Lower leg skin (tissue), 4 donors: ENCODE results near the gene HOXD13. TPM values are rescaled to one million over a fixed set of nuclear protein-coding genes. Genes with fewer than 3 reads are reported as not detected.

Experiments used
- DNase-seq, 2 donors: peaks; one replicate each; pipeline ENCODE4 v3.0.0-alpha.2; 2019; ENCODE audit warnings: low spot score in 2 of 2
- H3K4me3 ChIP-seq: fragments of 200-600 bp; sonication (generic); 2 replicates; pipeline ENCODE4 v1.5.1; 2017; ENCODE audit warnings: mild to moderate bottlenecking, low read depth; ENCODE audit not compliant: poor library complexity, severe bottlenecking
- POLR2A ChIP-seq, 2 donors: fragments of 450-650 bp; IDR thresholded peaks; one replicate each; pipeline ENCODE4 v1.6.1; 2016 to 2017; ENCODE audit warnings: antibody characterized with exemption in 2 of 2, mild to moderate bottlenecking in 1 of 2, moderate library complexity in 1 of 2
- WGBS, 2 donors: methylation state at CpG; one replicate each; pipeline ENCODE4 v1.1.5; 2018; 5-methylcytosine and 5-hydroxymethylcytosine counted together
- intact Hi-C: fragments of 100-400 bp; cut with DNase I; formaldehyde crosslinking; loops from one replicate; pipeline ENCODE4 v1.15.0; 2023; ENCODE audit warnings: low total_unique reads
- total RNA-seq, 4 donors: library from RNA; depleted of rRNA; stranded (reverse); fragments of >200 nt; gene quantifications; one replicate each; pipeline ENCODE4 v1.1.0, GENCODE V29; 2016
- TF ChIP-seq, protein P1 (sequence below), 3 donors: fragments of 450-650 bp; IDR thresholded peaks; one replicate each; pipeline ENCODE4 v1.5.1; 2016; ENCODE audit warnings: antibody characterized with exemption in 3 of 3, mild to moderate bottlenecking in 3 of 3, moderate library complexity in 2 of 3

HOXD13 gene
- total RNA-seq: under 1 TPM in 1 of 4 donors, not detected in 3; 0.10 TPM

DNA sequence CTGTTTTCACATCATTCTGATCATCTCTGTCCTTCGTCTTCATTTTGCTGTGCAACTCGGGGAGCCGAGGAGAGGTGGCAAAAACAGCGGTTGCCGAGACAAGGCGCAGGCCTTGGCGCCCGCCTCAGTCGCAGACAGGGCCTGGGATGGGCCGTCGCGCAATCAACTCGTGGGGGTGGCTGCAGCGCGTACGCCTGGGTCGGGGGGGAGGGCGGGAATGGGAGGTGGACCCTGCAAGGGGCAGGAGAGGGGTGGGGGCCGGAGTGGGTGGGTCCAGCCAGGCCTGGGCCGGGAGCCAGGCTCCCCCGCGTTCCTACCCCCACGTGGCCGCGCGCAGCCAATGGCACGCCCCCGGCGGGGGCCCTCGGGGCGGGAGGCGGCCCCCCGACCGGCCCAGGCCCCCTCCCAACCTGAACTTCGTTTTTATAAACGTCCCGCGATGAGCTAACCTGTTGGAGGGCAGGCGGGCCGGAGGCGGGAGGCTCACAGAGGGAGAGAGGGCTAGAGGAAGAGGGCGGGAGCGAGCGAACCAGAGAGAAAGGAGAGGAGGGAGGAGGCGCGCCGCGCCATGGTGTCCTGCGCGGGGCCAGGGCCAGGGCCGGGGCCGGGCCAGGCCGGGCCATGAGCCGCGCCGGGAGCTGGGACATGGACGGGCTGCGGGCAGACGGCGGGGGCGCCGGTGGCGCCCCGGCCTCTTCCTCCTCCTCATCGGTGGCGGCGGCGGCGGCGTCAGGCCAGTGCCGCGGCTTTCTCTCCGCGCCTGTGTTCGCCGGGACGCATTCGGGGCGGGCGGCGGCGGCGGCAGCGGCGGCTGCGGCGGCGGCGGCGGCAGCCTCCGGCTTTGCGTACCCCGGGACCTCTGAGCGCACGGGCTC lies at the start of gene HOXD13:
Gene HOXD13, plus strand, starts transcription at position 452 of the 875 bp plus-strand sequence. Its CDS starts 170 bp downstream, at position 622.
- TF ChIP-seq, protein P1, sequence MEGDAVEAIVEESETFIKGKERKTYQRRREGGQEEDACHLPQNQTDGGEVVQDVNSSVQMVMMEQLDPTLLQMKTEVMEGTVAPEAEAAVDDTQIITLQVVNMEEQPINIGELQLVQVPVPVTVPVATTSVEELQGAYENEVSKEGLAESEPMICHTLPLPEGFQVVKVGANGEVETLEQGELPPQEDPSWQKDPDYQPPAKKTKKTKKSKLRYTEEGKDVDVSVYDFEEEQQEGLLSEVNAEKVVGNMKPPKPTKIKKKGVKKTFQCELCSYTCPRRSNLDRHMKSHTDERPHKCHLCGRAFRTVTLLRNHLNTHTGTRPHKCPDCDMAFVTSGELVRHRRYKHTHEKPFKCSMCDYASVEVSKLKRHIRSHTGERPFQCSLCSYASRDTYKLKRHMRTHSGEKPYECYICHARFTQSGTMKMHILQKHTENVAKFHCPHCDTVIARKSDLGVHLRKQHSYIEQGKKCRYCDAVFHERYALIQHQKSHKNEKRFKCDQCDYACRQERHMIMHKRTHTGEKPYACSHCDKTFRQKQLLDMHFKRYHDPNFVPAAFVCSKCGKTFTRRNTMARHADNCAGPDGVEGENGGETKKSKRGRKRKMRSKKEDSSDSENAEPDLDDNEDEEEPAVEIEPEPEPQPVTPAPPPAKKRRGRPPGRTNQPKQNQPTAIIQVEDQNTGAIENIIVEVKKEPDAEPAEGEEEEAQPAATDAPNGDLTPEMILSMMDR (IDR thresholded peaks at IDR 0.05): no peak
- no peak for TF ChIP-seq POLR2A (IDR thresholded peaks at IDR 0.05)
- 1 to 5% methylated on average over 53 to 77 of the region's 95 CpGs for WGBS, 2 donors
- intact Hi-C loops: no loop called here
- DNase-seq: peak in 1 of 2 donors; percentile 84
- H3K4me3 ChIP-seq: no peak within 1 kb of the TSS

DNA sequence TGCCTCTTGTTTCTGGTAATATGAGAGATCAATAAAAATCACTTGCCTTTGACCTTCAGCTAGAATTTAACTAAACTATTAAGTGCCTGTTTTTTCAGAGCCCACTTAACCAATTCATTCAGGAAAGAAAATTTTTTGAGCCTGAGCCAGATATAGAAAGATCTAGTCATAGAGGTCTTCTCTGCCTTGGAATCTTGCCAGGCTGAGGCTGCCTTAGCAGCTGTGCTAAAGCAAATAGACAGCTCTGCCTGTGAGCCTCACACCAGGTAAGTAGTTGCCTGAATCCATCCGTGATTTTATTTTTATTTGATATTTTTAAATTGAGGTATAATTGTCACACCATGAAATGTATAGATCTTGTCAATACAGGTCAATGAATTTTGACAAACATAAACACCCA lies 36.1 kb upstream of the HOXD13 start:
- WGBS, 2 donors: 25 to 28% methylated on average over 1 of the region's 1 CpG
- H3K4me3 ChIP-seq: no peak overlapping the region
- no peak for DNase-seq
- TF ChIP-seq, protein P1 (IDR thresholded peaks at IDR 0.05): no peak
- TF ChIP-seq POLR2A (IDR thresholded peaks at IDR 0.05): no peak
- intact Hi-C loops: no loop called here

DNA sequence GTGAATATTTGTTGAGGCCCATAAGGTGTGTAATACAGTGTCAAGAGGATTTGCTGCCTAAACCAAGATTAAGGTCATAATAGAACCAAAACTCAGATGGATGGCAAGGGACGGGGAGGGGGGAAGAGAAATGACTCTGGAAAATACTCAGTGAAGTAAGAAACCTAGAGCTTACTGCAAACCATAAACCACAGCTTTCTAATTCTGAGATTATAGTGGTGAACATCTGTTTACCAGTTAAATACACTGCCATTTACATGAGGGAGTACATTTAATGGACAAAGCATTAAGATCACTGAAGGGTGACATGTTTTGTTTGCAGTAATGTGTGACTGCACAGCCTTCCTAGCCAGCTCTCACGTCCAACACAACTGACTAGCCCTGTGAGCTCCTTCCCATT lies 28.6 kb upstream of the HOXD13 start:
- 53 to 58% methylated on average over 2 of the region's 2 CpGs for WGBS, 2 donors
- no peak overlapping the region for H3K4me3 ChIP-seq
- TF ChIP-seq, protein P1 (IDR thresholded peaks at IDR 0.05): no peak
- no peak for TF ChIP-seq POLR2A (IDR thresholded peaks at IDR 0.05)
- intact Hi-C loops: no loop called here
- DNase-seq: no peak

DNA sequence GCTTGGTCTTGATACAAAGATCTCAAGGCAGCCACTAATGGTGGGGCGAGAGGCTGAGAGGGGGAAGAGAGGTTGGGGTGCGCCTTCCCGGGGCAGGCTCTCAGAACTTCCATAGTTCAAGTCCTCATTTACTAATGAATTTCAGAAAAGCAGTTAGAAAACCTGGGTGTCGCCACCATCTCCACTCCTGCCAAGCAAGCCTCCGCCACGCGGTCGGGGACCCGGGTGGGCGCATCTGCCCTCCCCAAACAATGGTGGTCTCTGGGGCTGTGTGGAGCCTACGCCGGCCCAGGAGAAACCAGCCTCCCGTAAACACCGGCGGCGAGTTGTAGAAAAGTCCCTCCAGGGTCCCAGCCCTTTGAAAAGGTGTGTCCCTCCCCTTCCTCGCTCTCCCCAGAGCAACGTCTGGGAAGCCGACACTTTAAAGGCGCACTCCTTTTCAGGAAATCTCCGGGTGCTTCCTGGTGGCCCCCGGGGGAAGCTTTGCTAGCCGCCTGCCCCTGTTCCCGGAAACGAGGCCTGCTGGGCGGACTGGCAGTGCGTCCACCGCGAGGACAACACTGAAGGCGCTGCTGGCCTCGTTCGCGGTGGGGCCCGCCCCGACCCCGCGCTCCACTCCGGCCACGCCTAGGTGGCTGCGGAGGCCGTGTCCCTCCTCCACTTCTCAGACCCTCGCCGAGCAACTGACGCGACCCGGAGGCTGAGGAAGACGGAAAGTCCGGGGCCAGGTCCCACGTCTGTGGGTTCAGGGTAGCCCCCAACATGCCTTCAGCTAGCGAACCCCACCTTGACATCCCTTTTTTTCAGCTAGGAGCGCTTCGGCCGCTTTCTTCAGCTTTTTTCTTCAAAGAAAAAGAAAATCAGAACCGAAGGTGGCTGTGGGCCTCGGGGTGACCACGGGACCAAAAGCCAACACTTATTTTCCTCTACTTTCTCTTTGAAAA lies 25.6 kb upstream of the HOXD13 start:
- no peak for TF ChIP-seq POLR2A (IDR thresholded peaks at IDR 0.05)
- TF ChIP-seq, protein P1 (IDR thresholded peaks at IDR 0.05): no peak
- H3K4me3 ChIP-seq: peak overlapping the region; percentile 2
- intact Hi-C loops: no loop called here
- no peak for DNase-seq
- WGBS, 2 donors: 12 to 15% methylated on average over 54 to 56 of the region's 56 CpGs

DNA sequence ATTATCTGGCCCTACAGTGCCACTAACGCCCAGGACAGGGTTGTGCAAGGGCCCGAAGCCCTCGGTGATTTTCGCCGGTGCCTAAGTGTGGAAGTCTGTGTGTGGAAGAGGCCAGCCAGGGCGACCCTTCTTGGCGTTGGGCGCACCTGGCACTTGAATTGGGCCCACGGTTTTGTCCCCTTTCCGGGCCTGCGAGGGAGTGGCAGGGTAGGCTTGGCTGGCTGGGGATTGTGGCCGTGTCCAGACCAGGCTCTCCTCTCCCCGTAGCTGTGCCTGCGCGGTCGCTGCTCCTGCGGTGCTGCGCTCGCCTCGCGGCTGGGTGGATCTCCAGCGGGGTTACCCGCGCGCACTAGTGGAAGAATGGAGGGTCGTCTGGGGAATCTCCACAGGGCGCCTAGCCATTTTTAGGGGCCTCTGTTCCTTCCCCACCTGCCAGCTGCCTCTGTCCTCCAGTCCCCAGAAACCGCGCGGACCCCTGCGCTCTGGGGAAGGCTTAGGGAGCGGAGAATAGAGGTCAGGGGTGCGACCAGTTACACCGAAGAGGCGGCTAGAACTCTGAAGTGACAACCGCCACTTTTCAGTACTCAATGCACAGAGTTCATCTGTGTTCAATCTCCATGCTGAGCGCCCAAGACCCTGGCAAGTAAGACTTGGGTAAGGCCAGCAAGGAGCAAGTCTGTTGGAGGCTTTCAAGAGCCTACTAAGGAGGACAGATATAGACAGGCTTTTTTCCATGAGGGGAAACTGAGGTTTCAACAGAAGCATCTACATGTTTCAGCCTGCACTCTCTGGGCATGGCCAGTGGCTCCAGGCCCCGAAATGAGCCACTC lies 24.7 kb upstream of the HOXD13 start:
- intact Hi-C loops: no loop called here
- DNase-seq: no peak
- TF ChIP-seq, protein P1 (IDR thresholded peaks at IDR 0.05): no peak
- no peak for TF ChIP-seq POLR2A (IDR thresholded peaks at IDR 0.05)
- WGBS, 2 donors: 11 to 22% methylated on average over 21 to 36 of the region's 38 CpGs
- H3K4me3 ChIP-seq: no peak overlapping the region
